Measurements from ENCODE around the gene DNAH2. TPM values are rescaled to one million over a fixed set of nuclear protein-coding genes. Genes with fewer than 3 reads are reported as not detected.

DNAH2 gene
- total RNA-seq, result not detected

GRCh38 chr17:7716901-7717755 lies at the start of gene DNAH2:
TSS of gene DNAH2 (plus strand) at chr17:7717744. CDS start at chr17:7719735, 1,991 bp downstream.

GRCh38 chr17:7687072-7687907 lies 30.3 kb upstream of the DNAH2 start, which contains the start of gene TP53:
TSS of gene TP53 (minus strand) at chr17:7687490. CDS start at chr17:7676594, 10,896 bp downstream.

GRCh38 chr17:7687908-7688807 lies 29.4 kb upstream of the DNAH2 start, which contains the start of gene WRAP53:
TSS of gene WRAP53 (plus strand) at chr17:7688477. CDS start at chr17:7688649, 172 bp downstream.

GRCh38 chr17:7704601-7705268 lies 12.8 kb upstream of the DNAH2 start, which contains the start of gene EFNB3:
TSS of gene EFNB3 (plus strand) at chr17:7705202. CDS start at chr17:7705599, 397 bp downstream.

GRCh38 chr17:7833795-7834541 lies 116.4 kb downstream of the DNAH2 start, which contains the start of gene KDM6B:
TSS of gene KDM6B (plus strand) at chr17:7834217. CDS start at chr17:7845555, 11,338 bp downstream.

GRCh38 chr17:7854851-7855659 lies 137.5 kb downstream of the DNAH2 start, which contains the start of gene TMEM88:
TSS of gene TMEM88 (plus strand) at chr17:7855066. CDS start at chr17:7855075, 9 bp downstream.

GRCh38 chr17:7856811-7857712 lies 139.5 kb downstream of the DNAH2 start, which contains the start of gene NAA38:
TSS of gene NAA38 (minus strand) at chr17:7857559. CDS start at chr17:7857463, 96 bp downstream.

GRCh38 chr17:7857713-7858521 lies 140.4 kb downstream of the DNAH2 start, which contains the start of gene CYB5D1:
TSS of gene CYB5D1 (plus strand) at chr17:7858003. CDS start at chr17:7858135, 132 bp downstream.

Other genes starting within 250 kb of the DNAH2 start
- gene ZBTB4, start 238.1 kb upstream of the DNAH2 start, total RNA-seq, result 10 to 100 TPM; 29.0 to 29.5 TPM
- not detected for gene SLC35G6, start 236.3 kb upstream of the DNAH2 start, total RNA-seq
- 100 to 1,000 TPM; 174 to 175 TPM for gene POLR2A, start 233.4 kb upstream of the DNAH2 start, total RNA-seq
- 100 to 1,000 TPM; 100 to 103 TPM for gene TNFSF12, start 168.7 kb upstream of the DNAH2 start, total RNA-seq
- 1 to 10 TPM; 7.2 to 7.4 TPM for gene TNFSF13, start 159.0 kb upstream of the DNAH2 start, total RNA-seq
- 10 to 100 TPM; 37.6 to 42.1 TPM for gene SENP3, start 155.8 kb upstream of the DNAH2 start, total RNA-seq
- 10 to 100 TPM in 1 of 2 experiments, 1 to 10 TPM in 1; 9.8 to 10.3 TPM for gene CD68, start 138.1 kb upstream of the DNAH2 start, total RNA-seq
- gene MPDU1, start 133.9 kb upstream of the DNAH2 start, total RNA-seq, result 10 to 100 TPM; 52.8 to 56.0 TPM
- under 1 TPM; 0.17 to 0.38 TPM for gene SOX15, start 127.7 kb upstream of the DNAH2 start, total RNA-seq
- gene FXR2, start 102.8 kb upstream of the DNAH2 start, total RNA-seq, result 10 to 100 TPM; 29.3 to 32.6 TPM
- 10 to 100 TPM; 32.7 to 38.7 TPM for gene SAT2, start 89.9 kb upstream of the DNAH2 start, total RNA-seq
- not detected for gene SHBG, start 87.6 kb upstream of the DNAH2 start, total RNA-seq
- under 1 TPM; 0.17 to 0.18 TPM for gene ATP1B2, start 66.8 kb upstream of the DNAH2 start, total RNA-seq
- 100 to 1,000 TPM; 147 to 148 TPM for gene TP53, start 30.3 kb upstream of the DNAH2 start, total RNA-seq
- 10 to 100 TPM; 12.5 to 13.4 TPM for gene WRAP53, start 29.3 kb upstream of the DNAH2 start, total RNA-seq
- not detected for gene EFNB3, start 12.5 kb upstream of the DNAH2 start, total RNA-seq
- gene KDM6B, start 116.5 kb downstream of the DNAH2 start, total RNA-seq, result 10 to 100 TPM; 20.5 to 21.6 TPM
- gene TMEM88, start 137.3 kb downstream of the DNAH2 start, total RNA-seq, result 1 to 10 TPM in 1 of 2 experiments, under 1 TPM in 1; 0.82 to 1.4 TPM
- 10 to 100 TPM; 54.3 to 54.5 TPM for gene NAA38, start 139.8 kb downstream of the DNAH2 start, total RNA-seq
- gene CYB5D1, start 140.3 kb downstream of the DNAH2 start, total RNA-seq, result 1 to 10 TPM; 6.7 to 7.4 TPM
- gene CHD3, start 171.0 kb downstream of the DNAH2 start, total RNA-seq, result 100 to 1,000 TPM; 182 to 203 TPM
- gene RNF227, start 198.5 kb downstream of the DNAH2 start, total RNA-seq, result 1 to 10 TPM; 5.6 to 7.0 TPM
- 10 to 100 TPM; 11.0 to 11.4 TPM for gene KCNAB3, start 212.1 kb downstream of the DNAH2 start, total RNA-seq
- gene TRAPPC1, start 214.2 kb downstream of the DNAH2 start, total RNA-seq, result 100 to 1,000 TPM; 215 to 242 TPM
- gene CNTROB, start 214.5 kb downstream of the DNAH2 start, total RNA-seq, result 10 to 100 TPM; 54.9 to 55.2 TPM

Data from activated naive CD4-positive, alpha-beta T cell treated with anti-CD3 and anti-CD28 coated beads, Interleukin-2, amount 10 ng/mL, durations not matched to agents 5 hours and 36 hours (primary cell).